ENCODE measurements around the gene CALCA.
A peak's percentile ranks its signal among the peaks of the same experiment; 100 is the strongest.

CALCA gene

DNA sequence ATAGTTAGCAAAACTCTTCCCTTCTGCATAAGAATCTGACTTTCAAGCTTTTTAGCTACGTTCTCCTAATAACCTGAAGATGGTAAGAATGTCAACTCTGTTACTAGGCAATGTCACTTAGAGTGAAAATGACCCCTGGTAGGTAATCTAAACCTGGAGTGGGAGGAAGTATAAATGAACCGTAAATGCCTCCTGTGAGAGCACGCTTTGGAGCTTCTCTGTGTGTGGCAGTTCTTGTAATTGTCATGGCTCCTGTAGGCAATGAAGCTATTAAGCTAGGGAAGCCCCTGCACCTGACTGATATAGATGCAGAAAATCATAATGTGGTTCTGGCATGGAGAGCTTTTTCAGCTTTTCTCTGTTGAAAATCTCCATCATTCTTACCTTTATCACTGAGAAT is 29.4 kb downstream of the CALCA start:
- DNase-seq (ENCODE audit: low read depth) = no peak
- no peak for TF ChIP-seq CTCF (IDR thresholded peaks at IDR 0.05; ENCODE audit: low read length, missing control alignments)
- no peak overlapping the region for H3K4me3 ChIP-seq (replicated peaks; ENCODE audit: low read depth, low read length)

DNA sequence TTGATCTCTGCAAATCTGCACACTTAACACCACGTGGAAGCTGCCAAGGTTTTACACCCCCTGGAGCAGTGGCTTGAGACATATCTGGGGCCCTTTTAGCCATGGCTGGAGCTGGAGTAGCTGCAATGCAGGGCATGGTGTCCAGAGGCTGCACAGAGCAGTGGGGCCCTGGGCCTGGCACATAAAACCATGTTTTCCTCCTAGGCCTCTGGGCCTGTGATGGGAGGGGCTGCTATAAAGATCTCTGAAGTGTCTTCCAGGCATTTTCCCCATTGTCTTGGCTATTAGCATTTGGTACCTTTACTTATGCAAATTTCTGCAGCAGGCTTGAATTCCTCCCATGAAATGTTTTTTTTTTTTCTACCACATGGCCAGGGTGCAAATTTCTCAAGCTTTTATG is 33.2 kb downstream of the CALCA start:
- H3K4me3 ChIP-seq (replicated peaks; ENCODE audit: low read depth, low read length) = no peak overlapping the region
- no peak for TF ChIP-seq CTCF (IDR thresholded peaks at IDR 0.05; ENCODE audit: low read length, missing control alignments)
- no peak for DNase-seq (ENCODE audit: low read depth)

DNA sequence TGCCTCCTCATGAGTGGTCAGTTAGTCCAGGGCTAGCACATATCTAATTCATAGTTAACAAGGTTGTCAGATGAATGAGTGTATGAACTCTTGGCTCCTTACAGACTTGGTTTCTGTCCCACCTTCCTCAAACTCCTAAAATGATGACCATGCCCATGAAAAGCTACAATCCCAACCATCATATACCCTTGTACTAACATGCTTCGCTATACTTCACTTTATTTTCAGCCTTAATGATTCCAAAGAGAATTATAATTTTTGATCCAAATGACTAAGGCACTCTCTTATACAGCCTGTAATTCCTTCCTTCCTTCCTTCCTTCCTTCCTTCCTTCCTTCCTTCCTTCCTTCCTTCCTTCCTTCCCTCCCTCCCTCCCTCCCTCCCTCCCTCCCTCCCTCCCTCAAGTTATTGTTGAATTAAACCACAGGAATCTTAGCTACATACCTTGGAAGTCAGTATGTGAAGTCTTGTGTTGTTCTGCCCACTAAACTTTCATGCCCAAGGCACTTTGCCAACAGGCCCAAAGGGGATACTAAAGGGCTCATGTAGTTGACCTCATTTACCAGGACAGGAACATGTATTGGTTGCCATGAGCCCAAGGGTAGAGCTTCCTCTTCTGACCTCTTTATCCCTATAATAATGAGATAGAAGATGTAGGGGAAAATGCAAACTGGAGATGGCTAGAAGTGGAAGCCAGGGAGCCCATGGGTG is 37.4 kb downstream of the CALCA start:
- DNase-seq (ENCODE audit: low read depth) = no peak
- H3K4me3 ChIP-seq (replicated peaks; ENCODE audit: low read depth, low read length) = no peak overlapping the region
- no peak for TF ChIP-seq CTCF (IDR thresholded peaks at IDR 0.05; ENCODE audit: low read length, missing control alignments)

- TF ChIP-seq CTCF (IDR thresholded peaks at IDR 0.05; ENCODE audit: low read length, missing control alignments) = no peak
- no peak overlapping the region for H3K4me3 ChIP-seq (replicated peaks; ENCODE audit: low read depth, low read length)
- DNase-seq (ENCODE audit: low read depth) = no peak
Observed at GRCh38 chr11:14932447-14932846, 39.7 kb downstream of the CALCA start.

GRCh38 chr11:14930369-14930768 is 41.8 kb downstream of the CALCA start:
- no peak for TF ChIP-seq CTCF (IDR thresholded peaks at IDR 0.05; ENCODE audit: low read length, missing control alignments)
- H3K4me3 ChIP-seq (replicated peaks; ENCODE audit: low read depth, low read length) = no peak overlapping the region
- no peak for DNase-seq (ENCODE audit: low read depth)

DNA sequence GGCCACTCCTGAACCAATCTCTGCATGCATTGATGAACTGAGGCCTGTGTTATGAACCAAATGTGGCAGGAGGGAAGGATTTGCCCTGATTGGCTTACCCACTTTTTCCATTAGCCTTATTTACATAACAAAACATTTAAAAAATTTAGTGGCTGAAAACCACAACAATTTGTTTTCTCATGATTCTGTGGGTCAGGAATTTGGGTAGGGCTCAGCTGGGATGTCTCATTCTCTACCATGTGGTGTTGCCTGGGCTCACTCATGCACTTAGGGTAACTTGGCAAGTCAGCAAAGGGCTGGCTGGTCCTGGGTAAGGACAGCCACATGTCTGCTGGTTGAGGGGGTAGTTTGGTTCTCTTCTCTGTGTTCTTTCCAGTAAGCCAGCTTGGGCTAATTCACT is 45.0 kb downstream of the CALCA start:
- peak; percentile 4 for DNase-seq (ENCODE audit: low read depth)
- H3K4me3 ChIP-seq (replicated peaks; ENCODE audit: low read depth, low read length) = no peak overlapping the region
- no peak for TF ChIP-seq CTCF (IDR thresholded peaks at IDR 0.05; ENCODE audit: low read length, missing control alignments)

DNA sequence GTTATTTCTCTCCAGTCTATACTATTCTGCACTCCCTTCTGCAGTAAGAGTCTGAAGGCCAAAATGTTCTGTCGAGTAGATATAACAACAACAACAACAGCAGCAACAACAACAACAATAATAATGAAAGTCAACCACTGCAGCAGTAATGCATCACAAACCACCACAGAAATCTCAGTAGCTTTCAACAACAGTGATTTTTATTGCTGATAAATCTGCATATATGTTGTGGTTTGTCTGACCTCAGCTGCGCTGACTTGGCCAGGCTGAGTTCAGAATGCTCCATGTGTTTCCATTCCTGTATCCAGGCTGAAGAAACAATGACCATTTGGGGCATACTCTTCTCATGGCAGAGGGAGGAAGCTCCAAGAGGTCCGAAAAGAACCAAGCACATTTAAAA is 47.8 kb downstream of the CALCA start:
- H3K4me3 ChIP-seq (replicated peaks; ENCODE audit: low read depth, low read length) = no peak overlapping the region
- DNase-seq (ENCODE audit: low read depth) = no peak
- TF ChIP-seq CTCF (IDR thresholded peaks at IDR 0.05; ENCODE audit: low read length, missing control alignments) = no peak

Measured in fibroblast of pulmonary artery (primary cell).